Endothelial cell of umbilical vein (primary cell): ENCODE results near the gene LHPP. TPM values are rescaled to one million over a fixed set of nuclear protein-coding genes. Genes with fewer than 3 reads are reported as not detected.

Source experiments
- BruUV-seq: library from RNA; stranded (reverse); fragments of 400-500 nt; replicated peaks from 2 replicates; lab custom pipeline; 2021; lab: Mats Ljungman, UMichigan
- CTCF ChIA-PET: fragments of 300-600, 350-600 bp; sonication (Branson Sonifier 250); formaldehyde crosslinking; loops from one replicate; lab custom pipeline; 2021; ENCODE audit warnings: antibody characterized with exemption, inconsistent platforms; lab: Charles Lee
- POLR2A ChIA-PET: fragments of 300-600, 350-600 bp; sonication (Branson Sonifier 250); formaldehyde crosslinking; loops from one replicate; lab custom pipeline; 2021; ENCODE audit warnings: antibody characterized with exemption, inconsistent platforms; lab: Charles Lee
- DNase-seq: peaks from one replicate; pipeline ENCODE4 v3.0.0-alpha.2; 2011; ENCODE audit warnings: low read depth, low spot score
- FAIRE-seq: peaks from 2 replicates; lab custom pipeline; 2011; peaks lifted over from hg19 to GRCh38; lab: Jason Lieb, UNC
- H2AFZ ChIP-seq: 2 replicates; pipeline ENCODE4 v1.6.0; 2012; ENCODE audit warnings: low read depth, low read length, control low read depth, inconsistent platforms
- H3K27ac ChIP-seq: 2 replicates; pipeline ENCODE4 v1.5.1; 2011; ENCODE audit warnings: low read depth, mild to moderate bottlenecking, control low read depth, low read length, moderate library complexity; ENCODE audit not compliant: insufficient read depth
- H3K27me3 ChIP-seq, 2 experiments: 2 replicates each; pipeline versions ENCODE4 v1.6.0 to v1.6.1; 2011; ENCODE audit warnings: low read length in 2 of 2, mixed read lengths in 1 of 2; ENCODE audit not compliant: control insufficient read depth in 2 of 2, insufficient read depth in 2 of 2
- H3K36me3 ChIP-seq, 2 experiments: 2 replicates in 1 of 2; 3 replicates in 1 of 2; pipeline ENCODE4 v1.5.1; 2011; ENCODE audit warnings: low read length in 2 of 2, mild to moderate bottlenecking in 1 of 2, moderate library complexity in 1 of 2; ENCODE audit not compliant: control insufficient read depth in 2 of 2, insufficient read depth in 2 of 2; ENCODE audit errors: extremely low read depth in 1 of 2
- H3K4me1 ChIP-seq: 3 replicates; pipeline ENCODE4 v1.5.1; 2011; ENCODE audit warnings: mild to moderate bottlenecking, low read length; ENCODE audit not compliant: control insufficient read depth, insufficient read depth; ENCODE audit errors: extremely low read depth
- H3K4me2 ChIP-seq: 2 replicates; pipeline ENCODE4 v1.6.1; 2011; ENCODE audit warnings: low read length, control low read depth, mixed read lengths; ENCODE audit not compliant: insufficient read depth
- H3K4me3 ChIP-seq, 3 experiments: fragments of 200-600 bp in 1 of 3; sonication (generic), shearing (Covaris generic) in 1 of 3; replicated peaks in 1 of 3; 2 replicates each; pipeline ENCODE4 v1.5.1; 2011 to 2016; ENCODE audit warnings: control low read depth in 3 of 3, low read length in 3 of 3, mild to moderate bottlenecking in 2 of 3, inconsistent platforms in 1 of 3, low read depth in 1 of 3, moderate library complexity in 1 of 3; ENCODE audit not compliant: insufficient read depth in 1 of 3
- H3K79me2 ChIP-seq: 2 replicates; pipeline ENCODE4 v1.6.0; 2012; ENCODE audit warnings: low read length, inconsistent platforms; ENCODE audit not compliant: control insufficient read depth, insufficient read depth
- H3K9ac ChIP-seq: replicated peaks from 2 replicates; pipeline ENCODE3; 2011; ENCODE audit warnings: low read length, control low read depth; ENCODE audit not compliant: insufficient read depth; ENCODE audit errors: extremely low read depth
- H3K9me1 ChIP-seq: replicated peaks from 3 replicates; pipeline ENCODE4 v1.6.0; 2011; ENCODE audit warnings: mild to moderate bottlenecking, low read length; ENCODE audit not compliant: control insufficient read depth, insufficient read depth; ENCODE audit errors: extremely low read depth
- H3K9me3 ChIP-seq: replicated peaks from 2 replicates; pipeline ENCODE4 v1.5.1; 2012; ENCODE audit warnings: low read length, inconsistent platforms; ENCODE audit not compliant: control insufficient read depth, insufficient read depth
- H4K20me1 ChIP-seq: replicated peaks from 2 replicates; pipeline ENCODE3; 2011; ENCODE audit warnings: mild to moderate bottlenecking, low read length; ENCODE audit not compliant: control insufficient read depth, insufficient read depth; ENCODE audit errors: extremely low read depth
- EZH2 ChIP-seq: IDR thresholded peaks from 2 replicates; pipeline ENCODE4 v1.6.1; 2012; ENCODE audit warnings: borderline replicate concordance, low read depth, mild to moderate bottlenecking, moderate library complexity, low read length, inconsistent platforms; ENCODE audit not compliant: severe bottlenecking
- FOS ChIP-seq: IDR thresholded peaks from 2 replicates; pipeline ENCODE4 v1.6.1; 2011; ENCODE audit warnings: mild to moderate bottlenecking, low read length, moderate library complexity, borderline replicate concordance; ENCODE audit not compliant: insufficient read depth
- GATA2 ChIP-seq: IDR thresholded peaks from 2 replicates; pipeline ENCODE4 v1.7.0; 2011; ENCODE audit warnings: low read depth, mild to moderate bottlenecking, moderate library complexity, mixed read lengths, low read length; ENCODE audit not compliant: insufficient read length, insufficient read depth
- JUN ChIP-seq: IDR thresholded peaks from 2 replicates; pipeline ENCODE4 v1.6.1; 2011; ENCODE audit warnings: borderline replicate concordance, low read depth; ENCODE audit not compliant: insufficient read length, insufficient read depth
- MAX ChIP-seq: IDR thresholded peaks from 2 replicates; pipeline ENCODE4 v1.6.1; 2011; ENCODE audit not compliant: insufficient read depth, insufficient read length
- MYC ChIP-seq: IDR thresholded peaks from one replicate; pipeline ENCODE4 v1.6.1; 2011; ENCODE audit warnings: mild to moderate bottlenecking, low read depth, low read length
- POLR2A ChIP-seq: IDR thresholded peaks from 2 replicates; pipeline ENCODE4 v1.6.1; 2012; ENCODE audit warnings: low read depth, mild to moderate bottlenecking, control low read depth, low read length
- POLR2AphosphoS5 ChIP-seq: IDR thresholded peaks from 2 replicates; pipeline ENCODE4 v1.6.1; 2012; ENCODE audit warnings: low read depth, mild to moderate bottlenecking, control low read depth, low read length, moderate library complexity; ENCODE audit not compliant: insufficient read depth
- dilution Hi-C: fragments of 300-500 bp; cut with MboI; formaldehyde crosslinking; loops from one replicate; pipeline ENCODE4 v1.15.0; 2019; ENCODE audit warnings: low sequenced_read_pairs; ENCODE audit not compliant: extremely low pct_ligation_motif_present
- intact Hi-C: fragments of 100-400 bp; cut with micrococcal nuclease; formaldehyde crosslinking; loops from one replicate; pipeline ENCODE4 v1.10.0; 2022
- polyA plus RNA-seq, 4 experiments: library from polyadenylated mRNA; depleted of rRNA in 3 of 4; stranded (reverse) in 3 of 4; unstranded in 1 of 4; fragments of >200 nt; gene quantifications; 2 replicates each; pipeline versions ENCODE4 v1.2.1 to v1.2.3, GENCODE V29; 2011 to 2012; ENCODE audit warnings: missing spikeins in 1 of 4
- total RNA-seq: library from RNA; stranded (reverse); gene quantifications from 2 replicates; pipeline ENCODE4 v1.2.3, GENCODE V29; 2021
- TF ChIP-seq, protein P1 (sequence below), 2 donors: IDR thresholded peaks; 1 replicate in 1 of 2; 2 replicates in 1 of 2; pipeline ENCODE4 v1.5.1; 2011; ENCODE audit warnings: low read length in 2 of 2, mild to moderate bottlenecking in 2 of 2, moderate library complexity in 2 of 2, control low read depth in 1 of 2, inconsistent platforms in 1 of 2, low read depth in 1 of 2; ENCODE audit not compliant: insufficient read depth in 1 of 2; ENCODE audit errors: extremely low read depth in 1 of 2

The LHPP gene
- total and polyA plus RNA-seq, 2 donors (not counting 3 experiments of a cell fraction or from before 2014, with no cell fraction given): 5.8 to 11.2 TPM

- Histone ChIP-seq H3K9me3 (no peaks in the 10 kb centered on the region), H3K79me2 (no peaks in the 10 kb centered on the region), H3K4me1 (no peaks in the 10 kb centered on the region), H4K20me1 (no peaks in the 10 kb centered on the region), H3K4me2 (no peak overlapping the region), H3K4me3 (no peak overlapping the region), H3K9ac (no peak overlapping the region), H3K36me3 (no peaks in the 10 kb centered on the region), H3K27ac (no peak overlapping the region), H2AFZ (no peak overlapping the region), H3K9me1 (no peaks in the 10 kb centered on the region), H3K27me3 (no peaks in the 10 kb centered on the region)
- DNase-seq (no peak), FAIRE-seq (no peak)
- no peak for TF ChIP-seq POLR2A
- no peak for TF ChIP-seq MAX
- no peak for TF ChIP-seq EZH2
- TF ChIP-seq, protein P1, sequence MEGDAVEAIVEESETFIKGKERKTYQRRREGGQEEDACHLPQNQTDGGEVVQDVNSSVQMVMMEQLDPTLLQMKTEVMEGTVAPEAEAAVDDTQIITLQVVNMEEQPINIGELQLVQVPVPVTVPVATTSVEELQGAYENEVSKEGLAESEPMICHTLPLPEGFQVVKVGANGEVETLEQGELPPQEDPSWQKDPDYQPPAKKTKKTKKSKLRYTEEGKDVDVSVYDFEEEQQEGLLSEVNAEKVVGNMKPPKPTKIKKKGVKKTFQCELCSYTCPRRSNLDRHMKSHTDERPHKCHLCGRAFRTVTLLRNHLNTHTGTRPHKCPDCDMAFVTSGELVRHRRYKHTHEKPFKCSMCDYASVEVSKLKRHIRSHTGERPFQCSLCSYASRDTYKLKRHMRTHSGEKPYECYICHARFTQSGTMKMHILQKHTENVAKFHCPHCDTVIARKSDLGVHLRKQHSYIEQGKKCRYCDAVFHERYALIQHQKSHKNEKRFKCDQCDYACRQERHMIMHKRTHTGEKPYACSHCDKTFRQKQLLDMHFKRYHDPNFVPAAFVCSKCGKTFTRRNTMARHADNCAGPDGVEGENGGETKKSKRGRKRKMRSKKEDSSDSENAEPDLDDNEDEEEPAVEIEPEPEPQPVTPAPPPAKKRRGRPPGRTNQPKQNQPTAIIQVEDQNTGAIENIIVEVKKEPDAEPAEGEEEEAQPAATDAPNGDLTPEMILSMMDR (IDR thresholded peaks at IDR 0.05; ENCODE audit: extremely low read depth in 1 of 2, insufficient read depth in 1 of 2, low read depth in 1 of 2, low read length in 2 of 2): no peak
- TF ChIP-seq JUN: no peak
- TF ChIP-seq POLR2AphosphoS5: no peak
- TF ChIP-seq MYC: no peak
- no peak for TF ChIP-seq FOS
- no peak for TF ChIP-seq GATA2
- no TSS peak for BruUV-seq
- dilution Hi-C loops (no loop called here), intact Hi-C loops (loop anchor here (5.0 kb wide), 1 partner anchor 445 kb away; no protein-coding TSS in a partner anchor)
- POLR2A ChIA-PET: no interaction called here
- CTCF ChIA-PET: interaction anchor here (1.0 to 4.4 kb wide), 2 partner anchors 208 to 215 kb away, joined by 3 to 90 read pairs; partner anchors contain the start of gene FAM53B
These were observed 71.2 kb downstream of the LHPP start for GRCh38 chr10:124532788-124533187.
